Measurements from ENCODE around the gene SLC25A38. TPM values are rescaled to one million over a fixed set of nuclear protein-coding genes. Genes with fewer than 3 reads are reported as not detected.
A peak's percentile ranks its signal among the peaks of the same experiment; 100 is the strongest.

The SLC25A38 gene
- total RNA-seq, 2 donors from 2014 or later = 14.3 to 15.7 TPM

DNA sequence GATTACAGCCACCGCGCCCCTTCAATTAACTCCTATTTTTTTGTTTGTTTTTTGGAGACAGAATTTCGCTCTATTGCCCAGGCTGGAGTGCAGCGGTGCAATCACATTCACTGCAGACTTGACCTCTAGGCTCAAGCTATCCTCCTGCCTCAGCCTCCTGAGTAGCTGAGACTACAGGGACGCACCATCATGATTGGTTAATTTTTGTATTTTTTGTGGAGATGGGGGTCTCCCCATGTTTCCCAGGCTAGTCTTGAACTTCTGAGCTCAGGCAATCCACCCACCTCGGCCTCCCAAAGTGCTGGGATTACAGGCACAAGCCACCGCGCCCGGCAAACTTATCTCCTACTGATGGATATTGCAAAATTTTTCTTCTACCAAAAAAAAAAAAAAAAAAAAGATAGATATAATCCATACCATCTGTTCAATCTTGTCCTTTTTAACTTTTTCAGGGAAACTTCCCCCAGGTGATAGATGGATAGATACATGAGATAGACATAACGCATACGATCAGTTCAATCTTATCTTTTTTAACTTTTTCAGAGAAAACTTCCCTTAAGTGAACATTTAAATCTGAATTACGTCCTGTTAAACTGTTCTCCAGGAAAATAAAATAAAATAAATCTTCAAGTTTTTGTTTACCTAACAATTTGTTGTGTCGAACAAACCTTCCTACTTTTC is 22.7 kb downstream of the SLC25A38 start:
- Histone ChIP-seq H3K27ac (peak overlapping the region; percentile 77 to 79), H3K4me1 (peaks cover 0 to 19% of the 10 kb centered on the region in 2 donors), H3K36me3 (peaks cover 32% of the 10 kb centered on the region), H3K27me3 (no peaks in the 10 kb centered on the region), H3K9me3 (no peaks in the 10 kb centered on the region), H3K4me3 (peak overlapping the region; percentile 69 to 75)
- DNase-seq (ENCODE audit: low spot score) = no peak
- TF ChIP-seq, protein P1, sequence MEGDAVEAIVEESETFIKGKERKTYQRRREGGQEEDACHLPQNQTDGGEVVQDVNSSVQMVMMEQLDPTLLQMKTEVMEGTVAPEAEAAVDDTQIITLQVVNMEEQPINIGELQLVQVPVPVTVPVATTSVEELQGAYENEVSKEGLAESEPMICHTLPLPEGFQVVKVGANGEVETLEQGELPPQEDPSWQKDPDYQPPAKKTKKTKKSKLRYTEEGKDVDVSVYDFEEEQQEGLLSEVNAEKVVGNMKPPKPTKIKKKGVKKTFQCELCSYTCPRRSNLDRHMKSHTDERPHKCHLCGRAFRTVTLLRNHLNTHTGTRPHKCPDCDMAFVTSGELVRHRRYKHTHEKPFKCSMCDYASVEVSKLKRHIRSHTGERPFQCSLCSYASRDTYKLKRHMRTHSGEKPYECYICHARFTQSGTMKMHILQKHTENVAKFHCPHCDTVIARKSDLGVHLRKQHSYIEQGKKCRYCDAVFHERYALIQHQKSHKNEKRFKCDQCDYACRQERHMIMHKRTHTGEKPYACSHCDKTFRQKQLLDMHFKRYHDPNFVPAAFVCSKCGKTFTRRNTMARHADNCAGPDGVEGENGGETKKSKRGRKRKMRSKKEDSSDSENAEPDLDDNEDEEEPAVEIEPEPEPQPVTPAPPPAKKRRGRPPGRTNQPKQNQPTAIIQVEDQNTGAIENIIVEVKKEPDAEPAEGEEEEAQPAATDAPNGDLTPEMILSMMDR (IDR thresholded peaks at IDR 0.05) = no peak

DNA sequence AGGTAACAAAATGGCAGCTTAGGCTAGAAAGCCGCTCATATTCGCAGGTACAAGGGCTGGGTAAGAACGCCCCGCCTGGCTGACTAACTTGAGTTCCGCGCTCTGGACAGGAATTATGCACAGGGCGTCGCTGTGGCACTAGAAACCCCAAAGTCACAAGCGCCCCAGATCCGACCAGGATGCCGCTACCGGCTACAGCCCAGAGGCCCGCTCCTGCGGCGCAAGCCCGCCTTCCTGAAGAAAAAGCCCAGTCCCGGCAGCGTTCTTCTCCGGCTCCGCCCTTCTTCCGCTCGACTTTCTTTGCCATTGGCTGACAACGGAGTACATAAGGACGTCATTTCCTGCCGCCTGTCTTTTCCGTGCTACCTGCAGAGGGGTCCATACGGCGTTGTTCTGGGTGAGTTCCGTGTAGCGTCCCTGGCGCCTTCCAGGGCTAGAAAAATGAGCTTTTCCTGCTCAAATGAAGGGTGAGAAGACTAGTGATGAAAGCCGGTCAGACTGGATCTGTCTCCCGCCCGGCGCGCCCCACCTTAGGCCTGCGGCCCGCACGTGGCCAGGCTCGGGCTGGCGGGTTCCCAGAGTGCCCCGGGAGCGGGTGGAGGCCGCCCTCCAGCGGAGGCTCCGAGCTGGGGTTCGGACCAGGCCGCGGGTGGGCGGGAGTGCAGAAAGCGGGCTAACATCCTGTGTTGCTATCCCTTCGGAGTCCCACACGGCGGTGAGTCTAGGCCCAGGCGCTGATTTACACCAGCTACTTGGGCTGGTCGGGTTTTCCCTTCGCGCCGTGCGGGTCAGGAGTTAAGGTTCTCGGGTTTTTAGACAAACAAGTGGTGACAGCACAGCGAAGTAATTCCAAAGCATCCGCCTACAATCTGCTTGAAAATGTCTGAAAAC is 23.4 kb downstream of the SLC25A38 start, which contains the start of gene RPSA:
TSS of gene RPSA (plus strand) at position 353 of the 891 bp plus-strand sequence. CDS start 934 bp downstream, outside the sequence.
- Histone ChIP-seq H3K36me3 (peaks cover 40% of the 10 kb centered on the region), H3K4me1 (peaks cover 0 to 24% of the 10 kb centered on the region in 2 donors), H3K27me3 (no peaks in the 10 kb centered on the region), H3K4me3 (peak within 1 kb of the TSS; percentile 69 to 75), H3K27ac (peak within 1 kb of the TSS; percentile 77 to 79), H3K9me3 (no peaks in the 10 kb centered on the region)
- TF ChIP-seq, protein P1 (IDR thresholded peaks at IDR 0.05) = peak in 1 of 2 donors; percentile 67
- DNase-seq (ENCODE audit: low spot score) = peak; percentile 97

DNA sequence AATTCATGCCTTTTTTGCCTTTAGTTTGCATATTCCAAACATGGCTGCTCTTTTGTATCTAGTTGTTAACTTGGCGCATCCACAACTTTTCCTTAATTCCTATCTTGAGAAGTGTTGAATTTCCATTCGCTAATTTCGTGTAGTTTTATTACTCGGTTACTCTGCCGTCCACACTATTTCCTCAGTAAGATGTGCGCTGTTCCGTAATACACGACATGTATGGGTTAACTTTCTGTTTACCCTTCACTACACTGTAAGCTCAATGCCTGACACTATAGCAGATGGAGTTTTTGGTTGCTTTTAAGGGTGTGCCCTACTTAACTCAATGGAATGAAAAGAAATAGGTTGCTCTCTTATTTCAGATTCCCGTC is 24.1 kb downstream of the SLC25A38 start:
- Histone ChIP-seq H3K27me3 (no peaks in the 10 kb centered on the region), H3K36me3 (peaks cover 46% of the 10 kb centered on the region), H3K4me3 (peak overlapping the region; percentile 69 to 75), H3K9me3 (no peaks in the 10 kb centered on the region), H3K4me1 (peaks cover 0 to 24% of the 10 kb centered on the region in 2 donors), H3K27ac (peak overlapping the region; percentile 77 to 79)
- DNase-seq (ENCODE audit: low spot score) = no peak
- TF ChIP-seq, protein P1 (IDR thresholded peaks at IDR 0.05) = no peak

DNA sequence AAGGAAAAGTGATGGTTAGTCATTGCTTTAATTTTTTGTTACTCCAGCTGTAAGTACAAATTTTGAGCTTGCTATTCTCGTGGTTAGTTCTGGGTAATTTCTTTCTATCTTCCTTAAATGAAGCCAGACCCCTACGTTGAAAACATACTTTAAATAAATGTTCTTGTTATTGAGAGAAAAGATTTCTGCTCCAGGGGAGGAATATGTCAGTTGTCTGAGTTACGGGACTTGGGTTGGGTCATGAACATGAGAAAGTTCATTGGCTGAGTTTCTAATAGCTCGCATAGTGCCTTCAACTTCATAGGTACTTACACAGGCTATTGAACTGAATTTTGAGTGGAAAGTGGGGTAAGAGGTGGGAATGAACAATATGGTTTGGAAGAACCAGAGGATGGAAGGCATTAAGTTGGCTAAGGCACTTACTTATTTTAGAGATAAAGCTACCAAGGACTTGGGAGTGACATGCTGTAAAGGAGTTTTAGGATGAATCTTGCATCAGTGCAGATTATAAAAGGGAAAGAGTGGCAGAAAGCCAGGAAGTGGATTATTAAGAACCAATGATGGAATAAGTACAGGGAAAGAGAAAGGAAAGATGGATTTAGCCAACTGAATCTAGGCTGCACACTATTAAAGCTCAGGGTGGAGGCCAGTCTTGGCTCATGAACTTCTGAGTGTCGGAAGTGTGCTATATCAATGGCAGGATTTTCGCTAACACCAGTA is 24.8 kb downstream of the SLC25A38 start:
- no peak overlapping the region for H3K27ac ChIP-seq
- peak overlapping the region in 1 of 2 donors; percentile 69 for H3K4me3 ChIP-seq
- H3K9me3 ChIP-seq = no peaks in the 10 kb centered on the region
- H3K36me3 ChIP-seq = peaks cover 53% of the 10 kb centered on the region
- no peak for DNase-seq (ENCODE audit: low spot score)
- TF ChIP-seq, protein P1 (IDR thresholded peaks at IDR 0.05) = no peak
- peaks cover 0 to 24% of the 10 kb centered on the region in 2 donors for H3K4me1 ChIP-seq
- H3K27me3 ChIP-seq = no peaks in the 10 kb centered on the region

DNA sequence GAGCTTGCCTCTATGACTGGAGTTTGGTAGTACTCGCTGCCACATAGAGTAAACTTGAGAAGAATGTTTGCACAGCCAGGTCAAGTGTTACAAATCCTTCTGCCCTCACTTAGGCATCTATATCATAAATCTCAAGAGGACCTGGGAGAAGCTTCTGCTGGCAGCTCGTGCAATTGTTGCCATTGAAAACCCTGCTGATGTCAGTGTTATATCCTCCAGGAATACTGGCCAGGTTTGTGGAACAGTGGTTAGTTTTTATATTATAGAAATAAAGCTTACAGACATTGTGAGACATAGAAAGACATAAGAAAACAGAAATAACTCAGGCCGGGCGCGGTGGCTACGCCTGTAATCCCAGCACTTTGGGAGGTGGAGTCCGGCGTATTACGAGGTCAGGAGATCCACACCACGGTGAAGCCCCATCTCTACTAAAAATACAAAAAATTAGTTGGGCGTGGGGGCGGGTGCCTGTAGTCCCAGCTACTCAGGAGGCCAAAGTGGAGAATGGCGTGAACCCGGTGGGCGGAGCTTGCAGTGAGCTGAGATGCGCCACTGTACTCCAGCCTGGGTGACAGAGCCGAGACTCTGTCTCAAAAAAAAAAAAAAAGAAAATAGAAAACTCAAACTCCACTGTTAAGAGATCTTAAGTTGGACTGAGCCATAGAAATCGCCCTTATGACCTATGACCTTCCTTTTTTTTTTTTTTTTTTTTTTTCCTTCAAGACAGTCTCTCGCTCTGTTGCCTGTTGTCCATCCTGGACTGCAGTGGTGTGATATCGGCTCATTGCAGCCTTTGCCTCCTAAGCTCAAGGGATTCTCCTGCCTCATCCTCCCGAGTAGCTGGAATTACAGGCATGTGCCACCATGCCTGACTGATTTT is 25.6 kb downstream of the SLC25A38 start:
- Histone ChIP-seq H3K4me3 (no peak overlapping the region), H3K36me3 (peaks cover 61% of the 10 kb centered on the region), H3K27me3 (no peaks in the 10 kb centered on the region), H3K9me3 (no peaks in the 10 kb centered on the region), H3K27ac (no peak overlapping the region), H3K4me1 (peaks cover 0 to 24% of the 10 kb centered on the region in 2 donors)
- no peak for DNase-seq (ENCODE audit: low spot score)
- TF ChIP-seq, protein P1 (IDR thresholded peaks at IDR 0.05) = no peak
